Gastrocnemius medialis (tissue), 4 donors: ENCODE data around the gene TXLNB. TPM values are rescaled to one million over a fixed set of nuclear protein-coding genes. Genes with fewer than 3 reads are reported as not detected.
A peak's percentile ranks its signal among the peaks of the same experiment; 100 is the strongest.

Experiments used
- ATAC-seq, 2 donors: fragments of 150-250 bp; one replicate each; pipeline ENCODE4 v1.9.1; 2016
- DNase-seq, 2 donors: peaks; one replicate each; pipeline ENCODE4 v3.0.0-alpha.2; 2019
- H3K27ac ChIP-seq, 4 donors: fragments of 200-600 bp; sonication (generic); 1 replicate in 1 of 4; 2 replicates in 3 of 4; pipeline ENCODE4 v1.5.1; 2016 to 2018; ENCODE audit warnings: mild to moderate bottlenecking in 2 of 4, moderate library complexity in 1 of 4
- H3K27me3 ChIP-seq, 3 donors: fragments of 200-600 bp; sonication (generic) in 2 of 3; 1 replicate in 1 of 3; 2 replicates in 2 of 3; pipeline versions ENCODE4 v1.5.1 to v1.6.0; 2016 to 2019; ENCODE audit warnings: mild to moderate bottlenecking in 1 of 3, moderate library complexity in 1 of 3
- H3K36me3 ChIP-seq, 2 donors: fragments of 200-600 bp; sonication (generic) in 1 of 2; one replicate each; pipeline ENCODE4 v1.5.1; 2017 to 2018
- H3K4me1 ChIP-seq, 2 donors: fragments of 200-600 bp; sonication (generic) in 1 of 2; one replicate each; pipeline ENCODE4 v1.5.1; 2016 to 2017; ENCODE audit warnings: mild to moderate bottlenecking in 2 of 2
- H3K4me3 ChIP-seq, 4 donors: fragments of 200-600 bp; sonication (generic) in 3 of 4; 1 replicate in 1 of 4; 2 replicates in 3 of 4; pipeline ENCODE4 v1.5.1; 2016 to 2019; ENCODE audit warnings: mild to moderate bottlenecking in 2 of 4
- H3K9me3 ChIP-seq, 3 donors: fragments of 200-600 bp; sonication (generic) in 2 of 3; 1 replicate in 1 of 3; 2 replicates in 2 of 3; pipeline ENCODE4 v1.5.1; 2016 to 2019
- CTCF ChIP-seq, 5 experiments: fragments of 450-650 bp in 3 of 5; fragments of 200-600 bp in 2 of 5; sonication (generic) in 2 of 5; IDR thresholded peaks in 4 of 5; conservative IDR thresholded peaks in 1 of 5; 1 replicate in 4 of 5; 2 replicates in 1 of 5; pipeline ENCODE4 v1.5.1; 2016 to 2019; ENCODE audit warnings: antibody characterized with exemption in 5 of 5, mild to moderate bottlenecking in 3 of 5, moderate library complexity in 3 of 5
- POLR2A ChIP-seq, 2 donors: fragments of 450-650 bp; IDR thresholded peaks; one replicate each; pipeline ENCODE4 v1.6.1; 2017; ENCODE audit warnings: antibody characterized with exemption in 2 of 2, mild to moderate bottlenecking in 2 of 2, moderate library complexity in 2 of 2
- in situ Hi-C, 4 donors: fragments of 200-750 bp; cut with MboI; loops; one replicate each; pipeline versions ENCODE4 v1.15.0 to v1.8.0; 2017; ENCODE audit warnings: low sequenced_read_pairs in 4 of 4
- intact Hi-C: fragments of 100-400 bp; cut with DNase I; formaldehyde crosslinking; loops from one replicate; pipeline ENCODE4 v1.15.1; 2023; ENCODE audit warnings: low total_unique reads
- total RNA-seq, 4 donors: library from RNA; depleted of rRNA; stranded (reverse); fragments of >200 nt; gene quantifications; one replicate each; pipeline versions ENCODE4 v1.1.0 to v1.2.3, GENCODE V29; 2016

The TXLNB gene
- total RNA-seq, 4 donors from 2014 or later: 58.3 to 197 (median 124) TPM

- intact Hi-C loops: no loop called here
- Histone ChIP-seq H3K4me3 (no peak overlapping the region), H3K36me3 (no peaks in the 10 kb centered on the region), H3K27ac (no peak overlapping the region), H3K27me3 (no peaks in the 10 kb centered on the region), H3K4me1 (no peaks in the 10 kb centered on the region), H3K9me3 (no peaks in the 10 kb centered on the region)
- in situ Hi-C loops: no loop called here
- no peak for ATAC-seq
- TF ChIP-seq POLR2A (IDR thresholded peaks at IDR 0.05) (no peak), CTCF (IDR thresholded peaks at IDR 0.05 in 4 of 5, conservative IDR thresholded peaks at IDR 0.05 in 1 of 5) (no peak)
- DNase-seq: no peak
Observed at GRCh38 chr6:139325686-139326085, 33.9 kb upstream of the TXLNB start.

- intact Hi-C loops (no loop called here), in situ Hi-C loops (no loop called here)
- Histone ChIP-seq H3K9me3 (no peaks in the 10 kb centered on the region), H3K27ac (peak overlapping the region in 1 of 4 donors; percentile 62), H3K27me3 (no peaks in the 10 kb centered on the region), H3K4me1 (no peaks in the 10 kb centered on the region), H3K36me3 (no peaks in the 10 kb centered on the region), H3K4me3 (no peak overlapping the region)
- no peak for TF ChIP-seq POLR2A (IDR thresholded peaks at IDR 0.05)
- TF ChIP-seq CTCF (IDR thresholded peaks at IDR 0.05 in 4 of 5, conservative IDR thresholded peaks at IDR 0.05 in 1 of 5): no peak
- DNase-seq (no peak), ATAC-seq (no peak)
Observed at GRCh38 chr6:139325125-139325524, 33.3 kb upstream of the TXLNB start.

- H3K36me3 ChIP-seq: no peaks in the 10 kb centered on the region
- H3K4me3 ChIP-seq: peak overlapping the region in 3 of 4 donors; percentile 29 to 53 (median 42)
- no peaks in the 10 kb centered on the region for H3K27me3 ChIP-seq
- in situ Hi-C loops: no loop called here
- no peaks in the 10 kb centered on the region for H3K9me3 ChIP-seq
- DNase-seq: no peak
- ATAC-seq: no peak
- H3K27ac ChIP-seq: peak overlapping the region; percentile 21 to 62 (median 46)
- intact Hi-C loops: no loop called here
- H3K4me1 ChIP-seq: no peaks in the 10 kb centered on the region
- TF ChIP-seq POLR2A (IDR thresholded peaks at IDR 0.05) (no peak), CTCF (IDR thresholded peaks at IDR 0.05 in 4 of 5, conservative IDR thresholded peaks at IDR 0.05 in 1 of 5) (no peak)
Observed at GRCh38 chr6:139324301-139324555, 32.4 kb upstream of the TXLNB start.

GRCh38 chr6:139323511-139324300 is 31.9 kb upstream of the TXLNB start:
- DNase-seq: peak; percentile 38 to 56
- peak; percentile 64 to 76 for ATAC-seq
- no peaks in the 10 kb centered on the region for H3K27me3 ChIP-seq
- peak overlapping the region; percentile 40 to 62 (median 56) for H3K27ac ChIP-seq
- TF ChIP-seq CTCF (IDR thresholded peaks at IDR 0.05 in 4 of 5, conservative IDR thresholded peaks at IDR 0.05 in 1 of 5): no peak
- no peak for TF ChIP-seq POLR2A (IDR thresholded peaks at IDR 0.05)
- in situ Hi-C loops: no loop called here
- intact Hi-C loops: no loop called here
- no peaks in the 10 kb centered on the region for H3K36me3 ChIP-seq
- no peaks in the 10 kb centered on the region for H3K4me1 ChIP-seq
- no peaks in the 10 kb centered on the region for H3K9me3 ChIP-seq
- peak overlapping the region; percentile 29 to 53 (median 43) for H3K4me3 ChIP-seq

GRCh38 chr6:139320081-139320480 is 28.3 kb upstream of the TXLNB start:
- intact Hi-C loops (no loop called here), in situ Hi-C loops (no loop called here)
- Histone ChIP-seq H3K27ac (no peak overlapping the region), H3K9me3 (no peaks in the 10 kb centered on the region), H3K36me3 (no peaks in the 10 kb centered on the region), H3K27me3 (no peaks in the 10 kb centered on the region), H3K4me1 (no peaks in the 10 kb centered on the region), H3K4me3 (no peak overlapping the region)
- DNase-seq: no peak
- TF ChIP-seq POLR2A (IDR thresholded peaks at IDR 0.05): no peak
- TF ChIP-seq CTCF (IDR thresholded peaks at IDR 0.05 in 4 of 5, conservative IDR thresholded peaks at IDR 0.05 in 1 of 5): no peak
- ATAC-seq: no peak
